ENCODE data around the gene CIAO3. TPM values are rescaled to one million over a fixed set of nuclear protein-coding genes. Genes with fewer than 3 reads are reported as not detected.

Gene CIAO3
- total RNA-seq, 2 experiments from 2014 or later = 28.3 to 31.9 TPM

DNA sequence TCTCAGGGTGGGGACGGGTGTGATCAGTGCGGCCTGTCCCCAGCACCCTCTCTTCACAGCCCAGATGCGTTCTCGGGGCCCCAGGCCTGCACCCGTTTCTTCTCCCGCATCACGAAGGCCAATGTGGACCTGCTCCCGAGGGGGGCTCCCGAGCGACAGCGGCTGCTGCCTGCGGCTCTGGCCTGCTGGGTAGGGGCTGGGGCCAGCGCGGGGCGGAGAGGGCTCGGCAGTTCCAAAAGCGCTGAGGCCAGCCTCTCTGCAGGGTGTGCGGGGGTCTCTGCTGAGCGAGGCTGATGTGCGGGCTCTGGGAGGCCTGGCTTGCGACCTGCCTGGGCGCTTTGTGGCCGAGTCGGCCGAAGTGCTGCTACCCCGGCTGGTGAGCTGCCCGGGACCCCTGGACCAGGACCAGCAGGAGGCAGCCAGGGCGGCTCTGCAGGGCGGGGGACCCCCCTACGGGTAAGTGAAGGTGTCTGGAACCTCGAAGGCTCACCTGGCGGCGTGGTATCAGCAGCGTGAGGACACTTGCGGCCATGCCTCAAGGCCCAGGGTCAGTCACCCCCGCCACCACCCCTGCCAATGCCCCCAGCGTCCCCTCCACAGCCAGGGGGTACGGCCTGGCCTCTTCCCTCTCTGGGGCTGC, 24.2 kb upstream of the CIAO3 start:
- no peaks in the 10 kb centered on the region for H3K36me3 Mint-ChIP-seq (ENCODE audit: low read depth)
- H3K4me3 Mint-ChIP-seq = no peak overlapping the region
- H3K27me3 Mint-ChIP-seq = no peaks in the 10 kb centered on the region
- CTCF ChIA-PET = no interaction called here
- no peaks in the 10 kb centered on the region for H3K4me1 Mint-ChIP-seq
- ATAC-seq (no peak), DNase-seq (no peak)
- H3K27ac Mint-ChIP-seq = no peak overlapping the region
- intact Hi-C loops (cut with DNase I, micrococcal nuclease) = no loop called here
- no peaks in the 10 kb centered on the region for H3K9me3 Mint-ChIP-seq (ENCODE audit: low read depth)
- POLR2A ChIA-PET = no interaction called here

DNA sequence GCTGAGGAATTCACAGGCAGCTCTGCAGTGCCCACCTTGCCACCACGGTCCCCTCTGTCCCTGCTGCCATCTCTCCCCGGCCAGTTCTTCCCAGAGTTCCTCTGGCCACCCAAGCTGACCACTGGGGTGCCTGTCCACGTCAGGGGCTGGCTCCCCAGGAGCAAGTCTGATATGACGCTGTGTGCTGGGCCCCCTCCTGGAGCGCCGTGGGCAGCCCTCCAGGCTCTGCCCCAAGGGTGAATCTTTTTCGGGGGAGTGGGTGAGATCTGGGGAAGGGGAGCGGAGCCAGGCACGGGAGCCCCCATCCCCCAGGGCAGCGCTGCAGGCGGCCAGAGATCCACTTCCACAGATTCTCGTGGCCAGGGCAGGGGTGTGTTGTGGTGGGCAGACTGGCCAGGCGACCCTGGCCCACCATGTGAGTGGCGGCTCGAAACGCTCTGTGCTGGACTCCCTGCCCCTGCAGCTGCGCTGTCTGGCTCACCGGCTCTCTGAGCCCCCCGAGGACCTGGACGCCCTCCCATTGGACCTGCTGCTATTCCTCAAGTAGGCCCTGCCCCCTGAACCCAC, 23.5 kb upstream of the CIAO3 start:
- intact Hi-C loops (cut with DNase I, micrococcal nuclease) = no loop called here
- Mint-ChIP-seq H3K4me3 (no peak overlapping the region), H3K27ac (no peak overlapping the region), H3K36me3 (ENCODE audit: low read depth) (no peaks in the 10 kb centered on the region), H3K27me3 (no peaks in the 10 kb centered on the region), H3K9me3 (ENCODE audit: low read depth) (no peaks in the 10 kb centered on the region), H3K4me1 (no peaks in the 10 kb centered on the region)
- CTCF ChIA-PET = no interaction called here
- no peak for DNase-seq
- POLR2A ChIA-PET = no interaction called here
- ATAC-seq = no peak

DNA sequence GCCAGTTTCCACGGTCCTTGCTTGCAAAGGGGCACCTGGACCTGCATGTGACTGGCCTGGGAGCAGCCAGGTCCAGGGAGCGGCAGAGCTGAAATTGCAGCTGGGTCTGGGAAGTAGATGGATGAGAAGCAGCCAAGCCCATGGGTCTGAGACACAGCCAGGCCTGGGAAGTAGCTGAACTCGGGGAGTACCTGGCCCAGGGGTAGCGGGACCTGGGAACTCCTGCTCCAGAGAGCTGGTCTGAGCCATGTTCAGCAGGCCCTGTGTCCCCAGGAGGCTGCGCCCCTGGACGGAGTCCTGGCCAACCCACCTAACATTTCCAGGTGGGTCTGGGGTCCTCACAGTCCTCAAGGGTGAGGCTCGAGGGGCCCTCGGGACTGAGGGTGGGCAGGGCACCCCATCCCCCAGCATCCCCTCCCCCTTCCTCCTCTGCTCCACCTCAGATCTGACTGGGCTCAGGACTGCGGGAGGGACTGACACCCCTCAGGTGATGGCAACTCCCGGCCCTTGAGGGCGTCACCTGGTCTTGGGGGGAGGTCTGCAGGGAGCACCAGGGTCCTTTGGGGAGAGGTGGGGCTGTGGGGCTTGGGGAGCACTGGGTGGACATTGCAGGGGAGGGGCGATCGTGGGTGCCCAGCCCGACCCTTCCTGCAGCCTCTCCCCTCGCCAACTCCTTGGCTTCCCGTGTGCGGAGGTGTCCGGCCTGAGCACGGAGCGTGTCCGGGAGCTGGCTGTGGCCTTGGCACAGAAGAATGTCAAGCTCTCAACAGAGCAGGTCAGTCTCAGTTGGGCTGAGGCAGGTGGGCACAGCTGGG, 22.8 kb upstream of the CIAO3 start:
- intact Hi-C loops (cut with DNase I, micrococcal nuclease) = no loop called here
- Mint-ChIP-seq H3K4me3 (no peak overlapping the region), H3K36me3 (ENCODE audit: low read depth) (no peaks in the 10 kb centered on the region), H3K27me3 (no peaks in the 10 kb centered on the region), H3K4me1 (no peaks in the 10 kb centered on the region), H3K9me3 (ENCODE audit: low read depth) (no peaks in the 10 kb centered on the region), H3K27ac (no peak overlapping the region)
- CTCF ChIA-PET = no interaction called here
- DNase-seq (no peak), ATAC-seq (no peak)
- POLR2A ChIA-PET = no interaction called here

DNA sequence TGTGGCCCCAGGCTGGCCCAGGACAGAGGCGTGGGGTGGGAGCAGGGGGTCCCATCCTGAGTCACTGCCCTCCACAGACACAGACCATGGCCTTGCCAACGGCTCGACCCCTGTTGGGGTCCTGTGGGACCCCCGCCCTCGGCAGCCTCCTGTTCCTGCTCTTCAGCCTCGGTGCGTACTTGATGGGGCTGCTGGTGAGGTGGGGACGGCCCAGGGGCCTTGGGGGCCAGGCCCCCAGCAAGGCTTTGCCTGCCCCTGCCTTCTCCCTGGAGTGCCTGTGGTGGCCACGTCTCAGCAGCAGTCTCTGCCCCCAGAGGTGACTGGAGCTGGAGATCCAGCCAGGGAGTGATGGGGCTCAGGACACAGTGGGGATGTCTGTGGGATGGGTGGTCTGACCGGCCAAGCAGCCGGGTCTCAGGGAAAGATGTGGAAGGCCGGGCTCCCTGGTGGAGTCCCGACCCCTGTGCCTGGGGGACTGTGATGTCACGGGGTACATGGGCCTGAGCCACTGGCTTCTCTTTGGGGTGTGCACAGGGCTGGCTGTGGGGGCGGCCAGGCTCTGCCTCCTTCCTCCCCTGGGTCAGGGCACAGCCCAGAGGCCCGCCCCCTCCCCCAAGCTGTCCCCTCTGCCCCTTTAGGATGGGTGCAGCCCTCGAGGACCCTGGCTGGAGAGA, 21.9 kb upstream of the CIAO3 start:
- ATAC-seq = no peak
- intact Hi-C loops (cut with DNase I, micrococcal nuclease) = no loop called here
- H3K4me3 Mint-ChIP-seq = no peak overlapping the region

DNA sequence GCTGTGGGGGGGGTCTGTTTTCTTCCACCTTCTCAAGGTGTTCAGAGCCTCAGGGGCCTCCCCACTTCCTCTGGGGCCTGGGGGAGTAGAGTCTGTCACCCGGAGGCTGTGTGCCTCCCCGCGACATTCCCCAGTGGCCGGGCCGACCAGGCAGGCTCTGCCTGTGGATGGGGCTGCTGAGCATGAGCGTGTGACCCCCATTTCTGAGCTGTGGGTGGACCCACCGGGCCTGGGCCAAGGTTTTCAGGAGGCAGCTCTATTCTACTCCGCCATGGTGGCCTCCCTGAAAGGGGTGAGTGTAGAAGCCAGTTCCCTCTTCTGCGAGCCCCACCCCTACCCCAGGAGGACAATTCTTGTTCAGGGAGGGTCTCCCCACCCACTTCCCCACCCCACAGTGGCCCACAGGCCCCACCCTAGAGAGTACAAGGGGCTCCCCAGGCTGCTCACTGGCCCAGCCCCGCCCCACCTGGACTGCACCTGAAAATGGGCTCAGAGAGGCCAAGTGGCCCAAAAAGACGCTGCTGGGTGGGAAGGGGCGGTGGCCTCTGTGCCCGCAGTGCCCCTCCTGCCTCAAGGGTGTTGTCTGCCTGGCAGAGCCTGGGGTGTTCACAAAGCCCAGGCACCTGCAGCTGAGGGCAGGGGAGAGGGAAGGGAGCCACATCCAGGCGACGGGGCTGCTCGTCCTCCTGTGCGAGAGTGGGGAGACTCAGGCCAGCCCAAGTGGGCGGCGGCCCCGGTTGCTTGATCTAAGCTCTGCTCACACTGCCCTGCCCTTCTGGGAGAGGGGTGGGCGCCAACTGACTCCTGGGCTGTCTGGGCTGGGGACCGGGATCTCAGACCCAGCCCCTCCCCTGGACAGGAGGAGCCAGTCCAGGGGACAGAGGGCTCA, 21.1 kb upstream of the CIAO3 start:
- intact Hi-C loops (cut with DNase I, micrococcal nuclease) = no loop called here
- no peaks in the 10 kb centered on the region for H3K9me3 Mint-ChIP-seq (ENCODE audit: low read depth)
- ATAC-seq (no peak), DNase-seq (no peak)
- no peak overlapping the region for H3K27ac Mint-ChIP-seq
- H3K4me3 Mint-ChIP-seq = no peak overlapping the region
- ChIA-PET POLR2A (no interaction called here), CTCF (no interaction called here)
- no peaks in the 10 kb centered on the region for H3K4me1 Mint-ChIP-seq
- H3K36me3 Mint-ChIP-seq (ENCODE audit: low read depth) = no peaks in the 10 kb centered on the region
- H3K27me3 Mint-ChIP-seq = peaks cover 4% of the 10 kb centered on the region

More for the DNA sequence above, 21.9 kb upstream of the CIAO3 start:
- no peaks in the 10 kb centered on the region for H3K36me3 Mint-ChIP-seq (ENCODE audit: low read depth)
- DNase-seq = no peak
- no peaks in the 10 kb centered on the region for H3K4me1 Mint-ChIP-seq
- ChIA-PET CTCF (no interaction called here), POLR2A (no interaction called here)
- no peak overlapping the region for H3K27ac Mint-ChIP-seq
- H3K27me3 Mint-ChIP-seq = peaks cover 2% of the 10 kb centered on the region
- H3K9me3 Mint-ChIP-seq (ENCODE audit: low read depth) = no peaks in the 10 kb centered on the region

DNA sequence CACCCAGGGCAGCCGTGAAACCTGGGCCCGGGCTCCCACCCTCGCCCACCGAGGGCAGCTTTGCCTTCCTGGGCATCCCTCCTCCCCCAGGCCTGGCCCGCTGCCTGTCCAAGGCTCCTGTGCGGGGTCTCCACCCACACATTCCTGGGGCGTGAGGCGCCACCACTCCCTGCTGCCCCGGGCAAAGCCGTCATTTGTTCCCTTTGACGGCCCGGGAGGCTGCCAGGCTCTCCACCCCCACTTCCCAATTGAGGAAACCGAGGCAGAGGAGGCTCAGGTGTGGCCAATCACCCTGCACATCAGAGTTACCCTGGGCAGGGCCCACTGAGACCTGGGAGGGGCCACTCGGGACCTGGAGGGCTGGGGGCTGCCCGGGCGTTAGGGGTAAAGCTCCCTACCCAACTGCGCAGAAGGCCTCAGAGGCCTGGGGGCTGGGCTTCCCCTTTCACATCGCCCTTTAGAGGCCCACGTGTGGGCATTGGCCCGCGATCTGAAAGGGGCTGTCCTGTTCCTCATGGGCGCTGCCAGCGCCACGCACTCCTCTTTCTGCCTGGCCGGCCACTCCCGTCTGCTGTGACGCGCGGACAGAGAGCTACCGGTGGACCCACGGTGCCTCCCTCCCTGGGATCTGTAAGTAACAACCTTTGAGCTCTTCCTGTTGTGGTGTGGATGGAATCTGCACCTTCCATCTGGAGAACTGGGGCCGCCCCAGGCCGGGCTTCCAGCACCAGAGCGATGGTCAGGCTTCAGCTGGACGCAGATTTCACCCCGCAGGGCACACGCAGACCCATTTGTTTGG, 19.9 kb upstream of the CIAO3 start, which contains the start of gene MSLN:
Gene MSLN, plus strand, starts transcription at position 190 of the 799 bp plus-strand sequence. CDS start 1,947 bp downstream, outside the sequence.
- intact Hi-C loops (cut with DNase I, micrococcal nuclease) = no loop called here

DNA sequence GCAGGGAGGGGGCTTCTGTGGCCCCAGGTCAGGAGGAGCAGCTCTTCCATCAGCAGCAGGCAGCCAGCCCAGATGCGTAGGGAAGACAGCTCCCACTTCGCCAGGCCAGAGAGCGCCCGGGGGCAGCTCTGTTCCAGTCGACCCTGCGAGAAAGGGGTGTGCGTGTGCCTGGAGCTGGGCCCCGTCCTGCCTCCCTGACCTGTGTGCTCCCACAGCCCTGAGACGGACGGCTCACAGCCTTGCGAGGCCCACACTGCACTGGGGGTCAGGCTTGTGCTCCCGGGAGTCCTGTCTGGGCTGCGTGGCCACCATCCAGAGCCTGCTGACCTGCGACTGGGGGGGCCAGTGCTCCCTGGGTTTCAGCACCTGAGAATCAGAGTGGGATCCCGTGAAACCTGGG, 19.3 kb upstream of the CIAO3 start:
- CTCF ChIA-PET = interaction anchor here (0.9 kb wide), 1 partner anchor 48 kb away, joined by 4 read pairs; no protein-coding TSS in a partner anchor
- no peaks in the 10 kb centered on the region for H3K4me1 Mint-ChIP-seq

More for the DNA sequence above, 19.9 kb upstream of the CIAO3 start, which contains the start of gene MSLN:
- no peak for ATAC-seq
- CTCF ChIA-PET = interaction anchor here (0.7 kb wide), 1 partner anchor 50 kb away, joined by 3 read pairs; no protein-coding TSS in a partner anchor
- POLR2A ChIA-PET = no interaction called here
- Mint-ChIP-seq H3K36me3 (ENCODE audit: low read depth) (no peaks in the 10 kb centered on the region), H3K27me3 (peaks cover 7% of the 10 kb centered on the region), H3K27ac (no peak within 1 kb of the TSS), H3K4me1 (no peaks in the 10 kb centered on the region), H3K4me3 (no peak within 1 kb of the TSS), H3K9me3 (ENCODE audit: low read depth) (peaks cover 4% of the 10 kb centered on the region)
- DNase-seq = no peak

DNA sequence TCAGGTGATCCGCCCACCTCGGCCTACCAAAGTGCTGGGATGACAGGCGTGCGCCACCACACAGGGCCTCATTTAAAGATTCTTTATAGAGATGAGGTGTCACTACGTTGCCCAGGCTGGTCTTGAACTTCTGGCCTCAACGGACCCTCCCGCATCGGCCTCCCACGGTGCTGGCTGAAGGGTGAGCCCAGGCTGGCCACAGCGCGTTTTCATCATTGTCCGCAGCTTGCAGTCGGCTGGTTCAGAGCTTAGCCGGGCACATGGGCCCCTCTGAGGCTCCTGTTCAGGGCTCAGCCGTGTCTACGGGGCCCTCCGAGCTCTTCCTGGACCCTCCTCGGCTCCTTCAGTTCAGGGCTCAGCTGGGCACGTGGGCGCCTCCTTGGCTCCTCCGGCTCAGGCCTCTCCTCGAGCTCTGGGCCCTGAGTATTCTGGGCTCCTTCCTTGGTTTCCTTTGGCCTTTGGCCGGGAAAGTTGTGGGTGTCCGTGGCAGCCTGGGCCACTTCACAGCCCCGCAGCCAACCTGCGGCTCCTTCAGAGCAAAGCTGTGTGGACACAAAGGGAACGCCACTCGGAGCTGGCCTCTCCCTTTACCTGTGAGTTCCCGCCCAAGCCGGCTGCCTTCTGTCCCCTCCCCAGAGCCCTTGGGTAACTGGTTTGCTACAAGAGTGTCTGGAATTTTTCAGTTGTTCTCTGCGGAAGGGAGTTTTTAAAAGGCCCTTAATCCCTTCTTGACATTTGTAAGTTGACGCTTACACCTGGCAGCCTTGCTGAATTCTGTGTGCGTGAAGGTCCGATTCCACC, 18.5 kb upstream of the CIAO3 start:
- H3K27ac Mint-ChIP-seq = no peak overlapping the region
- H3K27me3 Mint-ChIP-seq = peaks cover 9% of the 10 kb centered on the region
- no peak for DNase-seq
- peaks cover 4% of the 10 kb centered on the region for H3K9me3 Mint-ChIP-seq (ENCODE audit: low read depth)
- H3K36me3 Mint-ChIP-seq (ENCODE audit: low read depth) = no peaks in the 10 kb centered on the region
- ATAC-seq = no peak
- intact Hi-C loops (cut with DNase I, micrococcal nuclease) = no loop called here
- ChIA-PET CTCF (interaction anchor here (0.9 kb wide), 1 partner anchor 47 kb away, joined by 4 read pairs; no protein-coding TSS in a partner anchor), POLR2A (no interaction called here)
- no peaks in the 10 kb centered on the region for H3K4me1 Mint-ChIP-seq
- no peak overlapping the region for H3K4me3 Mint-ChIP-seq

More for the DNA sequence above, 19.3 kb upstream of the CIAO3 start:
- peaks cover 4% of the 10 kb centered on the region for H3K9me3 Mint-ChIP-seq (ENCODE audit: low read depth)
- no peak for DNase-seq
- H3K4me3 Mint-ChIP-seq = no peak overlapping the region
- ATAC-seq = no peak
- peaks cover 7% of the 10 kb centered on the region for H3K27me3 Mint-ChIP-seq
- H3K36me3 Mint-ChIP-seq (ENCODE audit: low read depth) = no peaks in the 10 kb centered on the region
- no peak overlapping the region for H3K27ac Mint-ChIP-seq
- POLR2A ChIA-PET = no interaction called here
- intact Hi-C loops (cut with DNase I, micrococcal nuclease) = no loop called here

DNA sequence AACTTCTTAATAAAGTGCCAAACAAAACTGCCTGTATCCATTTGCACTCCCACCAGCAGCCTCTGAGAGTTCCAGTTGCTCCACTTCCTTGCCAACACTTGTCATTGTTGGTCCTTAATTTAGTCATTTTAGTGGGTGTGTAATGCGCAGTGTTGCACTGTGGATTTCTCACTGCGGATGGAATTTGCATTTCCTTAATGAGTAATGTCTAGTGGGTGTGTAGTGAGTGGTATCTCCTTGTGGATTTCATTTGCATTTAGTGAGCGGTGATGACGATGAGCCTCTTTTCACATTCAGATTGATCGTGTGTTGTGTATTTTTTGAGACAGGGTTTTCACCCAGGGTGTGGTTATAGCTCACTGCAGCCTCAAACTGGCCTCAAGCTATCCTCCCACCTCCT, 15.6 kb upstream of the CIAO3 start:
- ATAC-seq = peak; percentile 77
- H3K4me3 Mint-ChIP-seq = no peak overlapping the region
- H3K36me3 Mint-ChIP-seq (ENCODE audit: low read depth) = no peaks in the 10 kb centered on the region
- intact Hi-C loops (cut with DNase I, micrococcal nuclease) = no loop called here
- no peak overlapping the region for H3K27ac Mint-ChIP-seq
- POLR2A ChIA-PET = no interaction called here
- CTCF ChIA-PET = interaction anchor here (0.8 to 1.6 kb wide), 2 partner anchors 16 to 44 kb away, joined by 3 read pairs; partner anchors contain the start of gene CIAO3
- no peaks in the 10 kb centered on the region for H3K4me1 Mint-ChIP-seq
- DNase-seq = no peak
- H3K27me3 Mint-ChIP-seq = peaks cover 9% of the 10 kb centered on the region
- peaks cover 4% of the 10 kb centered on the region for H3K9me3 Mint-ChIP-seq (ENCODE audit: low read depth)

DNA sequence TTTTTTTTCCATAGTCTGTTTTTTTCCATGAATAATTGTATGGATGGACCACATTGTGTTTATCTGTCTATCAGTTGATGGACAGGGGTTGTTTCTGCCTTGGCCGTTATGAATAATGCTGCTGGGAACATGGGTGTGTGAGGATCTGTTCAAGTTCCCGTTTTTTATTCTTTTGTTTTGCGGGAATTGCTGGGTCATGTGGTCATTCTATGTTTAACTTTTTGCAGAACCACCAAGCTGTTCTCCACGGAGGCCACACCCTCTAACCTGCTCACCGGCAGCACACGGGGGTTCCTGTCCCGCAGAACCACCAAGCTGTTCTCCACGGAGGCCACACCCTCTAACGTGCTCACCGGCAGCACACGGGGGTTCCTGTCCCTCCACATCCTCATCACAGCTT, 13.9 kb upstream of the CIAO3 start:
- POLR2A ChIA-PET = no interaction called here
- Mint-ChIP-seq H3K9me3 (ENCODE audit: low read depth) (peaks cover 4% of the 10 kb centered on the region), H3K36me3 (ENCODE audit: low read depth) (no peaks in the 10 kb centered on the region), H3K27me3 (peaks cover 9% of the 10 kb centered on the region), H3K27ac (no peak overlapping the region), H3K4me1 (no peaks in the 10 kb centered on the region), H3K4me3 (no peak overlapping the region)
- DNase-seq (no peak), ATAC-seq (no peak)
- CTCF ChIA-PET = no interaction called here
- intact Hi-C loops (cut with DNase I, micrococcal nuclease) = no loop called here

Measured in activated CD4-positive, alpha-beta T cell treated with anti-CD3 and anti-CD28 coated beads for 36 hours (primary cell).